GM23338 (cell line): ENCODE measurements around the gene MAP3K7CL.

Experiments used
- CREB1 ChIP-seq: fragments of 250-450 bp; sonication (Bioruptor Pico); IDR thresholded peaks from 2 replicates; pipeline ENCODE4 v1.5.0; 2020; ENCODE audit warnings: low read depth, mild to moderate bottlenecking, moderate library complexity
- EZH2 ChIP-seq: fragments of 200-600 bp; sonication (generic); IDR thresholded peaks from one replicate; pipeline ENCODE4 v1.8.0; 2017; ENCODE audit warnings: antibody characterized with exemption, mild to moderate bottlenecking, low read depth; ENCODE audit not compliant: unreplicated experiment
- EZH2phosphoT487 ChIP-seq: fragments of 200-600 bp; sonication (generic); IDR thresholded peaks from one replicate; pipeline ENCODE4 v1.8.1; 2018; ENCODE audit warnings: antibody characterized with exemption; ENCODE audit not compliant: unreplicated experiment
- JUNB ChIP-seq: IDR thresholded peaks from one replicate; pipeline ENCODE4 v1.6.1; 2016; ENCODE audit warnings: antibody characterized with exemption; ENCODE audit not compliant: unreplicated experiment
- NANOG ChIP-seq: IDR thresholded peaks from 2 replicates; pipeline ENCODE4 v1.6.1; 2016; ENCODE audit warnings: antibody characterized with exemption, borderline replicate concordance
- POLR2AphosphoS5 ChIP-seq: IDR thresholded peaks from 2 replicates; pipeline ENCODE4 v1.6.1; 2016; ENCODE audit warnings: antibody characterized with exemption, low read depth
- ZNF114 ChIP-seq: fragments of 250-450 bp; sonication (Bioruptor Pico); IDR thresholded peaks from 2 replicates; pipeline ENCODE4 v1.5.0; 2020; ENCODE audit warnings: mild to moderate bottlenecking, moderate library complexity
- ZNF331 ChIP-seq: fragments of 250-450 bp; sonication (Bioruptor Pico); IDR thresholded peaks from 2 replicates; pipeline ENCODE4 v1.5.0; 2020; ENCODE audit warnings: low read depth, mild to moderate bottlenecking, moderate library complexity
- TF ChIP-seq, protein P1 (sequence below), 2 experiments: fragments of 200-600 bp in 1 of 2; sonication (generic) in 1 of 2; conservative IDR thresholded peaks; 2 replicates each; pipeline versions ENCODE4 v1.5.1 to v1.6.1; 2016 to 2017; ENCODE audit warnings: antibody characterized with exemption in 2 of 2, low read depth in 2 of 2, mild to moderate bottlenecking in 2 of 2, moderate library complexity in 1 of 2
- TF ChIP-seq, protein P2 (sequence below): IDR thresholded peaks from one replicate; pipeline ENCODE4 v1.6.1; 2018; ENCODE audit warnings: antibody characterized with exemption; ENCODE audit not compliant: unreplicated experiment
- TF ChIP-seq, protein P3 (sequence below): IDR thresholded peaks from 2 replicates; pipeline ENCODE4 v1.6.1; 2016; ENCODE audit warnings: antibody characterized with exemption

- TF ChIP-seq, protein P1, sequence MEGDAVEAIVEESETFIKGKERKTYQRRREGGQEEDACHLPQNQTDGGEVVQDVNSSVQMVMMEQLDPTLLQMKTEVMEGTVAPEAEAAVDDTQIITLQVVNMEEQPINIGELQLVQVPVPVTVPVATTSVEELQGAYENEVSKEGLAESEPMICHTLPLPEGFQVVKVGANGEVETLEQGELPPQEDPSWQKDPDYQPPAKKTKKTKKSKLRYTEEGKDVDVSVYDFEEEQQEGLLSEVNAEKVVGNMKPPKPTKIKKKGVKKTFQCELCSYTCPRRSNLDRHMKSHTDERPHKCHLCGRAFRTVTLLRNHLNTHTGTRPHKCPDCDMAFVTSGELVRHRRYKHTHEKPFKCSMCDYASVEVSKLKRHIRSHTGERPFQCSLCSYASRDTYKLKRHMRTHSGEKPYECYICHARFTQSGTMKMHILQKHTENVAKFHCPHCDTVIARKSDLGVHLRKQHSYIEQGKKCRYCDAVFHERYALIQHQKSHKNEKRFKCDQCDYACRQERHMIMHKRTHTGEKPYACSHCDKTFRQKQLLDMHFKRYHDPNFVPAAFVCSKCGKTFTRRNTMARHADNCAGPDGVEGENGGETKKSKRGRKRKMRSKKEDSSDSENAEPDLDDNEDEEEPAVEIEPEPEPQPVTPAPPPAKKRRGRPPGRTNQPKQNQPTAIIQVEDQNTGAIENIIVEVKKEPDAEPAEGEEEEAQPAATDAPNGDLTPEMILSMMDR (conservative IDR thresholded peaks at IDR 0.05; ENCODE audit: low read depth in 2 of 2), result no peak
- TF ChIP-seq, protein P2, sequence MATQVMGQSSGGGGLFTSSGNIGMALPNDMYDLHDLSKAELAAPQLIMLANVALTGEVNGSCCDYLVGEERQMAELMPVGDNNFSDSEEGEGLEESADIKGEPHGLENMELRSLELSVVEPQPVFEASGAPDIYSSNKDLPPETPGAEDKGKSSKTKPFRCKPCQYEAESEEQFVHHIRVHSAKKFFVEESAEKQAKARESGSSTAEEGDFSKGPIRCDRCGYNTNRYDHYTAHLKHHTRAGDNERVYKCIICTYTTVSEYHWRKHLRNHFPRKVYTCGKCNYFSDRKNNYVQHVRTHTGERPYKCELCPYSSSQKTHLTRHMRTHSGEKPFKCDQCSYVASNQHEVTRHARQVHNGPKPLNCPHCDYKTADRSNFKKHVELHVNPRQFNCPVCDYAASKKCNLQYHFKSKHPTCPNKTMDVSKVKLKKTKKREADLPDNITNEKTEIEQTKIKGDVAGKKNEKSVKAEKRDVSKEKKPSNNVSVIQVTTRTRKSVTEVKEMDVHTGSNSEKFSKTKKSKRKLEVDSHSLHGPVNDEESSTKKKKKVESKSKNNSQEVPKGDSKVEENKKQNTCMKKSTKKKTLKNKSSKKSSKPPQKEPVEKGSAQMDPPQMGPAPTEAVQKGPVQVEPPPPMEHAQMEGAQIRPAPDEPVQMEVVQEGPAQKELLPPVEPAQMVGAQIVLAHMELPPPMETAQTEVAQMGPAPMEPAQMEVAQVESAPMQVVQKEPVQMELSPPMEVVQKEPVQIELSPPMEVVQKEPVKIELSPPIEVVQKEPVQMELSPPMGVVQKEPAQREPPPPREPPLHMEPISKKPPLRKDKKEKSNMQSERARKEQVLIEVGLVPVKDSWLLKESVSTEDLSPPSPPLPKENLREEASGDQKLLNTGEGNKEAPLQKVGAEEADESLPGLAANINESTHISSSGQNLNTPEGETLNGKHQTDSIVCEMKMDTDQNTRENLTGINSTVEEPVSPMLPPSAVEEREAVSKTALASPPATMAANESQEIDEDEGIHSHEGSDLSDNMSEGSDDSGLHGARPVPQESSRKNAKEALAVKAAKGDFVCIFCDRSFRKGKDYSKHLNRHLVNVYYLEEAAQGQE, result no peak
- TF ChIP-seq POLR2AphosphoS5 (no peak), EZH2 (no peak), EZH2phosphoT487 (no peak), JUNB (no peak), CREB1 (CRISPR knock-in tag) (no peak), NANOG (no peak), ZNF331 (CRISPR knock-in tag) (no peak), ZNF114 (CRISPR knock-in tag) (no peak)
- TF ChIP-seq, protein P3, sequence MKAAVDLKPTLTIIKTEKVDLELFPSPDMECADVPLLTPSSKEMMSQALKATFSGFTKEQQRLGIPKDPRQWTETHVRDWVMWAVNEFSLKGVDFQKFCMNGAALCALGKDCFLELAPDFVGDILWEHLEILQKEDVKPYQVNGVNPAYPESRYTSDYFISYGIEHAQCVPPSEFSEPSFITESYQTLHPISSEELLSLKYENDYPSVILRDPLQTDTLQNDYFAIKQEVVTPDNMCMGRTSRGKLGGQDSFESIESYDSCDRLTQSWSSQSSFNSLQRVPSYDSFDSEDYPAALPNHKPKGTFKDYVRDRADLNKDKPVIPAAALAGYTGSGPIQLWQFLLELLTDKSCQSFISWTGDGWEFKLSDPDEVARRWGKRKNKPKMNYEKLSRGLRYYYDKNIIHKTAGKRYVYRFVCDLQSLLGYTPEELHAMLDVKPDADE, result no peak
These were observed 93.6 kb downstream of the MAP3K7CL start for GRCh38 chr21:29224006-29224405.
